Measurements from ENCODE around the gene GIGYF1. TPM values are rescaled to one million over a fixed set of nuclear protein-coding genes. Genes with fewer than 3 reads are reported as not detected.

GIGYF1 gene
- total and polyA plus RNA-seq, 2 of the 8 experiments (the other 6 are each of a cell fraction or from before 2014, with no cell fraction given), result 24.1 to 99.3 TPM

DNA sequence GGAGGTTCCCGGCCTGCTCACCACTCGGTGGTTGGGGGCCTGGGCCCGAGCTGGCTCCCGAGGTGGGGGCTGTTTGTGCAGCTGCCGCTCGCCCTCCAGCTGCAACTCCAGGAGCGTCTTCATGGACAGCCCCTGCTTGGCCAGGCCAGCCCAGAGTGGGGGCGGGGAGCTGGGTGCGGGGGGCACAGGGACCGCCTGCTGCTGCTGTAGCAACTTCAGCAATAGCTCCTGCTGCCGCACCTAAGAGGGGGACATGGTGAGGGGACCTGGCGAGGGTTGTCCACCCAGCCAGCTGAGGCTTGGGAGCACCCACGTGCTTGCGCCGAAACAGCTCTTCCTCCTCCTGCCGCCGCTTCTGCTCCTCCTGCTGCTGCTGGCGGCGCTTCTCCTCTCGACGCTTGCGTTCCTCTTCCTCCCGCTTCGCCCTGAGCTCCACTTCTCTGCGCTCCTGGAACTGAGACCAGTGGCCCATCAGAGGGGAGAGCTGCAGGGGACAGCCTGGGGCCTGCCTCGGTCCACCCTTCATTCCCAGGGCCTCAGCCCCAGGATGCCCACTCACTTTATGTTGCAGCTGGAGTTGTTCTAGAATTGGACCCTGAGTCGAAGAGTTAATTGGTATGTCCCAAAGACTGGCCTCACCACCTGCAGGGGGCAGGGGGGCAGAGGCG is 10.9 kb downstream of the GIGYF1 start:
- Histone ChIP-seq H3K56ac (replicated peaks; ENCODE audit: insufficient read length, low read depth, low read length) (no peak overlapping the region), H3K4me1 (replicated peaks in 1 of 4; ENCODE audit: control insufficient read depth in 3 of 4, insufficient read depth in 4 of 4, low read length in 3 of 4) (peaks cover 0 to 7% (median 2%) of the 10 kb centered on the region in 4 experiments; a peak in 5 of 7 replicates), H3K23me2 (ENCODE audit: low read depth, low read length) (no peaks in the 10 kb centered on the region; the same call in 1 of the 2 replicates), H3K4ac (replicated peaks; ENCODE audit: insufficient read length, low read depth, low read length) (no peak overlapping the region), H3K79me1 (ENCODE audit: low read depth, low read length) (peaks cover 2% of the 10 kb centered on the region; the same call in 1 of the 2 replicates), H3K27me3 (replicated peaks in 1 of 4; ENCODE audit: control insufficient read depth in 3 of 4, extremely low read depth in 1 of 4, insufficient read depth in 3 of 4, low read length in 3 of 4) (no peaks in the 10 kb centered on the region), H2BK120ac (replicated peaks; ENCODE audit: low read depth, low read length) (no peak overlapping the region), H3K9ac (replicated peaks in 1 of 4; ENCODE audit: extremely low read depth in 1 of 4, low read depth in 3 of 4, low read length in 3 of 4) (no peak overlapping the region), H3K23ac (ENCODE audit: insufficient read length) (no peak overlapping the region), H3K9me3 (ENCODE audit: insufficient read depth in 2 of 2, low read depth in 1 of 2, low read length in 1 of 2) (no peaks in the 10 kb centered on the region), H3K79me2 (ENCODE audit: control insufficient read depth in 1 of 2, insufficient read depth in 2 of 2, low read length in 2 of 2) (peaks cover 0 to 9% of the 10 kb centered on the region in 2 experiments; a peak in 1 of 4 replicates), H2BK12ac (ENCODE audit: low read depth, low read length) (no peak overlapping the region), H3K18ac (ENCODE audit: extremely low read depth, low read length) (no peak overlapping the region), H2AK5ac (ENCODE audit: low read depth, low read length) (no peak overlapping the region), H4K20me1 (replicated peaks in 1 of 2; ENCODE audit: control insufficient read depth in 1 of 2, insufficient read depth in 2 of 2, low read length in 2 of 2) (peaks cover 8 to 40% of the 10 kb centered on the region in 2 experiments), H4K5ac (ENCODE audit: insufficient read length, low read depth, low read length) (no peak overlapping the region), H2BK20ac (ENCODE audit: low read length) (no peak overlapping the region), H3K4me3 (ENCODE audit: extremely low read depth in 1 of 4, insufficient read depth in 2 of 4, low read depth in 3 of 4, low read length in 4 of 4) (no peak overlapping the region), H2AFZ (ENCODE audit: low read length) (no peak overlapping the region), H2BK15ac (ENCODE audit: low read length) (no peak overlapping the region), H4K91ac (replicated peaks; ENCODE audit: insufficient read length, low read length) (no peak overlapping the region), H3K4me2 (ENCODE audit: insufficient read depth in 1 of 2, low read depth in 2 of 2, low read length in 2 of 2) (no peak overlapping the region), H3K14ac (ENCODE audit: insufficient read length) (no peak overlapping the region), H3K36me3 (ENCODE audit: control insufficient read depth in 2 of 4, insufficient read depth in 4 of 4, low read length in 3 of 4) (peaks cover 43 to 97% (median 72%) of the 10 kb centered on the region in 4 experiments), H2BK5ac (ENCODE audit: low read depth, low read length) (no peak overlapping the region), H3K27ac (ENCODE audit: low read depth, low read length) (no peak overlapping the region), H4K8ac (ENCODE audit: extremely low read depth, insufficient read depth, low read length) (peak overlapping the region; percentile 5; the same call in 1 of the 2 replicates)
- ChIA-PET CTCF (ENCODE audit: partially characterized antibody) (interaction anchor here (0.5 to 20.7 kb wide), 15 partner anchors 10 to 552 kb away, joined by 3 to 254 read pairs (median 4); partner anchors contain the start of genes GIGYF1, POP7 and TFR2), POLR2A (ENCODE audit: partially characterized antibody) (interaction anchor here (0.7 to 14.3 kb wide), 12 partner anchors 4 to 192 kb away, joined by 3 to 257 read pairs (median 4); partner anchors contain the start of genes GIGYF1, GNB2 and SRRT)
- FAIRE-seq (no peak), DNase-seq (ENCODE audit: low read depth in 1 of 2, low spot score in 2 of 2) (no peak)
- 91% methylated on average over 23 of the region's 28 CpGs; no CpG with 5 or more reads in 1 of the 2 experiments for WGBS, 2 experiments (ENCODE audit: extremely low coverage in 1 of 2, insufficient coverage in 1 of 2, insufficient read length in 1 of 2, insufficient replicate concordance in 2 of 2, low coverage in 1 of 2, low lambda C conversion rate in 2 of 2, missing lambda C conversion rate in 1 of 2)
- TF ChIP-seq JUN (IDR thresholded peaks at IDR 0.05; ENCODE audit: low read depth, low read length) (no peak), TEAD4 (IDR thresholded peaks at IDR 0.05; ENCODE audit: low read depth, low read length) (no peak), RBBP5 (IDR thresholded peaks at IDR 0.05; ENCODE audit: borderline replicate concordance, low read depth, low read length) (no peak), TAF1 (IDR thresholded peaks at IDR 0.05; ENCODE audit: low read depth, low read length) (no peak), CTBP2 (IDR thresholded peaks at IDR 0.05; ENCODE audit: borderline replicate concordance, insufficient read depth, insufficient read length, low read length) (no peak), NANOG (IDR thresholded peaks at IDR 0.05; ENCODE audit: insufficient read depth, low read depth, low read length, poor library complexity, severe bottlenecking) (no peak)
- TF ChIP-seq, protein P1, sequence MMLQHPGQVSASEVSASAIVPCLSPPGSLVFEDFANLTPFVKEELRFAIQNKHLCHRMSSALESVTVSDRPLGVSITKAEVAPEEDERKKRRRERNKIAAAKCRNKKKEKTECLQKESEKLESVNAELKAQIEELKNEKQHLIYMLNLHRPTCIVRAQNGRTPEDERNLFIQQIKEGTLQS (IDR thresholded peaks at IDR 0.05; ENCODE audit: insufficient read depth, low read depth, low read length), result no peak
- TF ChIP-seq, protein P2, sequence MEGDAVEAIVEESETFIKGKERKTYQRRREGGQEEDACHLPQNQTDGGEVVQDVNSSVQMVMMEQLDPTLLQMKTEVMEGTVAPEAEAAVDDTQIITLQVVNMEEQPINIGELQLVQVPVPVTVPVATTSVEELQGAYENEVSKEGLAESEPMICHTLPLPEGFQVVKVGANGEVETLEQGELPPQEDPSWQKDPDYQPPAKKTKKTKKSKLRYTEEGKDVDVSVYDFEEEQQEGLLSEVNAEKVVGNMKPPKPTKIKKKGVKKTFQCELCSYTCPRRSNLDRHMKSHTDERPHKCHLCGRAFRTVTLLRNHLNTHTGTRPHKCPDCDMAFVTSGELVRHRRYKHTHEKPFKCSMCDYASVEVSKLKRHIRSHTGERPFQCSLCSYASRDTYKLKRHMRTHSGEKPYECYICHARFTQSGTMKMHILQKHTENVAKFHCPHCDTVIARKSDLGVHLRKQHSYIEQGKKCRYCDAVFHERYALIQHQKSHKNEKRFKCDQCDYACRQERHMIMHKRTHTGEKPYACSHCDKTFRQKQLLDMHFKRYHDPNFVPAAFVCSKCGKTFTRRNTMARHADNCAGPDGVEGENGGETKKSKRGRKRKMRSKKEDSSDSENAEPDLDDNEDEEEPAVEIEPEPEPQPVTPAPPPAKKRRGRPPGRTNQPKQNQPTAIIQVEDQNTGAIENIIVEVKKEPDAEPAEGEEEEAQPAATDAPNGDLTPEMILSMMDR (IDR thresholded peaks at IDR 0.05; ENCODE audit: control extremely low read depth in 1 of 3, insufficient read depth in 1 of 3, low read depth in 1 of 3, low read length in 3 of 3), result no peak

All from H1 (cell line).